HG03378 (cell line): Measurements from ENCODE around the gene VARS1.
"Not testable (repeated sequence)": the region's sequence is repeated elsewhere in the genome, so short reads cannot be mapped to it uniquely, and the experiment has no call there.

Source experiments
- ATAC-seq: cut with Tn5 transposase; IDR thresholded peaks from one replicate; pipeline ENCODE4 v1.9.1; 2021; ENCODE audit warnings: mild to moderate bottlenecking, moderate library complexity; ENCODE audit not compliant: unreplicated experiment

VARS1 gene

GRCh38 chr6:31822036-31822821 lies 26.7 kb upstream of the VARS1 start:
- ATAC-seq, result no peak

- no peak for ATAC-seq
Observed at GRCh38 chr6:31821301-31822035, 25.9 kb upstream of the VARS1 start.

- ATAC-seq, result not testable (repeated sequence)
Observed at GRCh38 chr6:31820399-31820798, 24.8 kb upstream of the VARS1 start.

- ATAC-seq, result no peak
Observed at GRCh38 chr6:31819871-31820299, 24.3 kb upstream of the VARS1 start.

- ATAC-seq, result not testable (repeated sequence)
Observed at GRCh38 chr6:31817929-31818511, 22.5 kb upstream of the VARS1 start.

GRCh38 chr6:31817133-31817928 lies 21.8 kb upstream of the VARS1 start:
- ATAC-seq, result not testable (repeated sequence)

GRCh38 chr6:31815025-31815838 lies 19.7 kb upstream of the VARS1 start, which contains the start of the genes HSPA1A and HSPA1L:
TSS of gene HSPA1A (plus strand) at chr6:31815543. CDS start at chr6:31815757, 214 bp downstream.
TSS of gene HSPA1L (minus strand) at chr6:31815283. CDS start at chr6:31811972, 3,311 bp downstream.
- peak; percentile 35 for ATAC-seq

GRCh38 chr6:31814677-31815024 lies 19.1 kb upstream of the VARS1 start:
- peak; percentile 34 for ATAC-seq

- ATAC-seq, result no peak
Observed at GRCh38 chr6:31813465-31813849, 17.9 kb upstream of the VARS1 start.

GRCh38 chr6:31811645-31812044 lies 16.1 kb upstream of the VARS1 start:
- ATAC-seq, result no peak

- not testable (repeated sequence) for ATAC-seq
Observed at GRCh38 chr6:31808599-31808998, 13.0 kb upstream of the VARS1 start.

GRCh38 chr6:31806470-31807272 lies 11.1 kb upstream of the VARS1 start, which contains the start of gene LSM2:
TSS of gene LSM2 (minus strand) at chr6:31806966. CDS start at chr6:31806757, 209 bp downstream.
- peak; percentile 56 for ATAC-seq

GRCh38 chr6:31805939-31806469 lies 10.5 kb upstream of the VARS1 start:
- ATAC-seq, result no peak

- ATAC-seq, result not testable (repeated sequence)
Observed at GRCh38 chr6:31801031-31801927, 5.7 kb upstream of the VARS1 start.

GRCh38 chr6:31799781-31800180 lies 4.2 kb upstream of the VARS1 start:
- ATAC-seq, result no peak

GRCh38 chr6:31797588-31797987 lies 2.0 kb upstream of the VARS1 start:
- no peak for ATAC-seq

- no peak for ATAC-seq
Observed at GRCh38 chr6:31796993-31797385, 1.4 kb upstream of the VARS1 start.
